ENCODE measurements around the gene CLEC17A.
"Not testable (repeated sequence)": the region's sequence is repeated elsewhere in the genome, so short reads cannot be mapped to it uniquely, and the experiment has no call there.

DNA sequence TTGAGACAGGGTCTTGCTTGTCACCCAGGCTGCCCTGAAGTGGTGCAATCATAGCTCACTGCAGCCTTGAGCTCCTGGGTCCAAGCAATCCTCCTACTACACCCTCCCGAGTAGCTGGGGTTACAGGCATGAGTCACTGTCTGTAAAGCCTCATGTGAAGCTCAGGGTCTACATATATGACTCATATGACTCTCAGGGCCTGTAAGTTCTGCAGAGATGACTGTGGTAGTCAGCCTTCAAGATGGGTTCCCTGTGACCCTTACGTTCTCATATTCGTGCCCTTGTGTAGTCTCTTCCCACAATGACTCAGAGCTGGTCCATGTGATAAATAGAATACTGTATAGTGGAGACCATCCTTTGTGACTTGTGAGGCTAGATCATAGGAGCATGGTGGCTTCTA is 2.3 kb downstream of the CLEC17A start:
- not testable (repeated sequence) for TF ChIP-seq YY1 (IDR thresholded peaks at IDR 0.05; ENCODE audit: insufficient read depth, insufficient read length); SUZ12 (IDR thresholded peaks at IDR 0.05; ENCODE audit: extremely low read depth, insufficient read depth, insufficient read length); ZNF274 (IDR thresholded peaks at IDR 0.05; ENCODE audit: low read depth, low read length)
